Heart left ventricle (tissue), 16 donors: ENCODE measurements around the gene EXOC2. TPM values are rescaled to one million over a fixed set of nuclear protein-coding genes. Genes with fewer than 3 reads are reported as not detected.
A peak's percentile ranks its signal among the peaks of the same experiment; 100 is the strongest.

ENCODE experiments used
- ATAC-seq, 4 donors: fragments of 200-7000 bp; cut with Tn5 transposase; one replicate each; pipeline ENCODE4 v1.9.1; 2020 to 2022; ENCODE audit warnings: moderate library complexity in 4 of 4, mild to moderate bottlenecking in 3 of 4, moderate number of reproducible peaks in 1 of 4
- DNase-seq, 5 donors: peaks; one replicate each; pipeline ENCODE4 v3.0.0-alpha.2; 2020
- H3K27ac ChIP-seq, 12 donors: fragments of 200-600 bp; sonication (generic) in 4 of 12; one replicate each; pipeline versions ENCODE4 v1.5.0 to v1.8.0; 2016 to 2022; ENCODE audit warnings: mild to moderate bottlenecking in 2 of 12
- H3K27me3 ChIP-seq, 9 donors: fragments of 200-600 bp; sonication (generic) in 2 of 9; one replicate each; pipeline versions ENCODE4 v1.5.1 to v1.8.0; 2016 to 2022; ENCODE audit warnings: mild to moderate bottlenecking in 3 of 9
- H3K36me3 ChIP-seq, 9 donors: fragments of 200-600 bp; sonication (generic) in 2 of 9; one replicate each; pipeline versions ENCODE4 v1.5.0 to v1.8.0; 2018 to 2022; ENCODE audit warnings: mild to moderate bottlenecking in 2 of 9
- H3K4me1 ChIP-seq, 12 donors: fragments of 200-600 bp; sonication (generic) in 4 of 12; one replicate each; pipeline versions ENCODE4 v1.5.0 to v1.8.0; 2016 to 2022; ENCODE audit warnings: mild to moderate bottlenecking in 3 of 12
- H3K4me3 ChIP-seq, 12 donors: fragments of 200-600 bp; sonication (generic) in 4 of 12; one replicate each; pipeline versions ENCODE4 v1.5.0 to v1.8.0; 2017 to 2022; ENCODE audit warnings: mild to moderate bottlenecking in 9 of 12, moderate library complexity in 4 of 12
- H3K9me3 ChIP-seq, 12 donors: fragments of 200-600 bp; sonication (generic) in 4 of 12; one replicate each; pipeline versions ENCODE4 v1.5.0 to v1.8.0; 2016 to 2022; ENCODE audit warnings: mild to moderate bottlenecking in 1 of 12
- POLR2A ChIP-seq, 2 donors: fragments of 450-650 bp; IDR thresholded peaks; one replicate each; pipeline ENCODE4 v1.6.1; 2017; ENCODE audit warnings: antibody characterized with exemption in 2 of 2, mild to moderate bottlenecking in 2 of 2, moderate library complexity in 2 of 2
- WGBS, 4 donors: extraction: QIAGEN DNeasy Blood & Tissue Kit in 2 of 4; methylation state at CpG; one replicate each; pipeline versions ENCODE4 v1.1.5 to v1.1.7; 2013 to 2018; 5-methylcytosine and 5-hydroxymethylcytosine counted together
- intact Hi-C, 10 donors: fragments of 100-400 bp; cut with DNase I; formaldehyde crosslinking; loops; one replicate each; pipeline versions ENCODE4 v1.11.1 to v1.14.2; 2022
- polyA plus RNA-seq, 2 donors: library from polyadenylated mRNA; stranded (reverse); fragments of 200-250 nt; gene quantifications; one replicate each; pipeline ENCODE4 v1.2.3, GENCODE V29; 2013
- total RNA-seq, 9 donors: library from RNA; depleted of rRNA in 2 of 9; stranded (reverse); fragments of >200 nt in 2 of 9; fragmentation: NEBNext Ultra II Directional in 3 of 9; extraction: Animal tissue kit (Norgen Biotek cat#: 25700) in 3 of 9; gene quantifications; one replicate each; pipeline versions ENCODE4 v1.1.0 to v1.2.4, GENCODE V29; 2016 to 2023
- TF ChIP-seq, protein P1 (sequence below), 12 donors: fragments of 200-600 bp; sonication (generic) in 4 of 12; IDR thresholded peaks; one replicate each; pipeline versions ENCODE4 v1.5.0 to v1.8.0; 2018 to 2022; ENCODE audit warnings: antibody characterized with exemption in 12 of 12, mild to moderate bottlenecking in 5 of 12
- donor health status: ischemic (EF 13 %, LVEDD 7.1; RV severe dilation, severe dysfunction).
- donor health status: healthy with polysubstance abuse.
- donor health status: DM: no; HTN: yes; CAD: no.
- donor health status: DM: no; HTN: no; CAD: no.
- donor health status: ischemic (EF 25% LVEDD 6.9; RV normal size, moderate dysfunction).
- donor health status: ischemic (EF 25% LVEDD 5.7; RV mildly dilated, moderate dysfunction).
- donor health status: healthy.
- donor health status: DM: yes; HTN: yes; CAD: no.
- donor health status: ischemic (EF 35%, LVEDD 5.7; RV mildly dilated, moderate dysfunction).
- donor health status: nonischemic (EF 11% LVEDD 7.7; RV severe dilation, severe dysfunction).
- donor health status: DM: yes; HTN: yes; CAD: no.
- donor health status: PGD.
- donor health status: ischemic (EF 29% LVEDD 5.4; RV normal size, mild dysfunction).
- donor health status: nonischemic (EF 23%, LVEDD 6.1; RV moderate dilation, normal function).

Gene EXOC2
- total and polyA plus RNA-seq, 11 donors, result 4.4 to 23.0 (median 12.5) TPM

DNA sequence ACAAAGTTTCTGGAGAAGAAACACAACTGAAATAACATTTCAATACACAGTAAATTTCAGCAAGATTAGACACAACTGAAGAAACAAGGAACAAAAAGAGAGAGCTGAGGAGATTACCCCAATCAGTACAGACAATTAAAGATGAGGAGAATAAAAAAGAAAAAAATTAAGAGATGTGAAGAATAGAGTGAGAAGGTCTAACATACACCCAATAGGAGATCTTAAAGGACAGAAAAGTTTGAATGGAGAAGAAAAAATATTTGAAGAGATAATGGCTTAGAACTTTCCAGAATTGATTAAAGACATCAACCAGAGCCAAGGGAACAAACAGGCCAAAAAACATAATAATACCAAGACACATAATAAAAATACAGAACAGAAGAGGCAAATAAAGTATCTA is 152.4 kb downstream of the EXOC2 start:
- ATAC-seq, result no peak
- intact Hi-C loops, result no loop called here
- H3K36me3 ChIP-seq, result peaks cover 0 to 65% (median 34%) of the 10 kb centered on the region in 9 donors

GRCh38 chr6:537114-537513 is 155.8 kb downstream of the EXOC2 start:
- TF ChIP-seq, protein P1, sequence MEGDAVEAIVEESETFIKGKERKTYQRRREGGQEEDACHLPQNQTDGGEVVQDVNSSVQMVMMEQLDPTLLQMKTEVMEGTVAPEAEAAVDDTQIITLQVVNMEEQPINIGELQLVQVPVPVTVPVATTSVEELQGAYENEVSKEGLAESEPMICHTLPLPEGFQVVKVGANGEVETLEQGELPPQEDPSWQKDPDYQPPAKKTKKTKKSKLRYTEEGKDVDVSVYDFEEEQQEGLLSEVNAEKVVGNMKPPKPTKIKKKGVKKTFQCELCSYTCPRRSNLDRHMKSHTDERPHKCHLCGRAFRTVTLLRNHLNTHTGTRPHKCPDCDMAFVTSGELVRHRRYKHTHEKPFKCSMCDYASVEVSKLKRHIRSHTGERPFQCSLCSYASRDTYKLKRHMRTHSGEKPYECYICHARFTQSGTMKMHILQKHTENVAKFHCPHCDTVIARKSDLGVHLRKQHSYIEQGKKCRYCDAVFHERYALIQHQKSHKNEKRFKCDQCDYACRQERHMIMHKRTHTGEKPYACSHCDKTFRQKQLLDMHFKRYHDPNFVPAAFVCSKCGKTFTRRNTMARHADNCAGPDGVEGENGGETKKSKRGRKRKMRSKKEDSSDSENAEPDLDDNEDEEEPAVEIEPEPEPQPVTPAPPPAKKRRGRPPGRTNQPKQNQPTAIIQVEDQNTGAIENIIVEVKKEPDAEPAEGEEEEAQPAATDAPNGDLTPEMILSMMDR (IDR thresholded peaks at IDR 0.05), result no peak
- TF ChIP-seq POLR2A (IDR thresholded peaks at IDR 0.05), result no peak
- Histone ChIP-seq H3K27me3 (no peaks in the 10 kb centered on the region), H3K4me3 (no peak overlapping the region), H3K4me1 (no peaks in the 10 kb centered on the region), H3K36me3 (peaks cover 0 to 42% (median 22%) of the 10 kb centered on the region in 9 donors), H3K27ac (no peak overlapping the region), H3K9me3 (peaks cover 0 to 21% (median 4%) of the 10 kb centered on the region in 12 donors)
- DNase-seq (no peak), ATAC-seq (no peak)
- WGBS, 4 donors, result 95 to 97% (median 97%) methylated on average over 56 of the region's 56 CpGs
- intact Hi-C loops, result no loop called here

More for the DNA sequence above, 152.4 kb downstream of the EXOC2 start:
- Histone ChIP-seq H3K9me3 (peaks cover 0 to 21% (median 4%) of the 10 kb centered on the region in 12 donors), H3K4me3 (no peak overlapping the region), H3K4me1 (no peaks in the 10 kb centered on the region), H3K27me3 (no peaks in the 10 kb centered on the region), H3K27ac (no peak overlapping the region)
- no peak for DNase-seq
- TF ChIP-seq, protein P1 (IDR thresholded peaks at IDR 0.05), result no peak
- no peak for TF ChIP-seq POLR2A (IDR thresholded peaks at IDR 0.05)

- H3K4me3 ChIP-seq, result no peak overlapping the region
- WGBS, 4 donors, result 90 to 92% (median 91%) methylated on average over 9 of the region's 9 CpGs
- peaks cover 0 to 42% (median 16%) of the 10 kb centered on the region in 9 donors for H3K36me3 ChIP-seq
- no peaks in the 10 kb centered on the region for H3K9me3 ChIP-seq
- no peak for TF ChIP-seq POLR2A (IDR thresholded peaks at IDR 0.05)
- TF ChIP-seq, protein P1 (IDR thresholded peaks at IDR 0.05), result no peak
- no peak overlapping the region for H3K27ac ChIP-seq
- intact Hi-C loops, result no loop called here
- no peak for DNase-seq
- H3K4me1 ChIP-seq, result peaks cover 0 to 4% (median 0%) of the 10 kb centered on the region in 12 donors
- no peaks in the 10 kb centered on the region for H3K27me3 ChIP-seq
- no peak for ATAC-seq
Observed at GRCh38 chr6:530425-530824, 162.5 kb downstream of the EXOC2 start.

DNA sequence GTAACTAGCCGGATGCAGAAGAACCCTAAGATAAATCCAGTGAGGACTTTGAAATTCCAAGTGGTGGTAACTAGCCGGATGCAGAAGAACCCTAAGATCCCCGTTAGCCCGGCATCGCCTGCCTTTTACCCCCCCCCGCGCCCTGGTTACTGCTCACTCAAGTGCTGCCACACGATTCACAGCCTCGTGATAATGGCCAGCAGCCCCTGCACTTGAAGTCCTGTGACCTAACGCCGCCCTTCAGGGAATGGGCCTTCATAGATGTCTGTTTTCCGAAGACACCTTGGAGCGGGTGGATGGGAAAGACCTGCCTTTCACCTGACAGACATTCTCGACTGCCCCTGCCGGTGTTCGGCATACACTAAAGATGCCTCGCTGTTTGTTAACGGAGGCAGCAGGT is 163.9 kb downstream of the EXOC2 start:
- no peak for TF ChIP-seq POLR2A (IDR thresholded peaks at IDR 0.05)
- TF ChIP-seq, protein P1 (IDR thresholded peaks at IDR 0.05), result no peak
- H3K27me3 ChIP-seq, result no peaks in the 10 kb centered on the region
- peaks cover 0 to 51% (median 19%) of the 10 kb centered on the region in 9 donors for H3K36me3 ChIP-seq
- H3K27ac ChIP-seq, result peak overlapping the region in 1 of 12 donors; percentile 10
- H3K4me3 ChIP-seq, result peak overlapping the region in 1 of 12 donors; percentile 11
- ATAC-seq, result peak in 3 of 4 donors; percentile 32 to 47 (median 44)
- 62 to 89% (median 81%) methylated on average over 17 to 18 of the region's 18 CpGs for WGBS, 4 donors
- H3K4me1 ChIP-seq, result peaks cover 0 to 4% (median 0%) of the 10 kb centered on the region in 12 donors
- H3K9me3 ChIP-seq, result no peaks in the 10 kb centered on the region
- DNase-seq, result peak in 1 of 5 donors; percentile 31
- intact Hi-C loops, result no loop called here
